ENCODE results near the gene MAJIN. TPM values are rescaled to one million over a fixed set of nuclear protein-coding genes. Genes with fewer than 3 reads are reported as not detected.
A peak's percentile ranks its signal among the peaks of the same experiment; 100 is the strongest.

Gene MAJIN
- total and polyA plus RNA-seq, 2 experiments from 2014 or later, result not detected

DNA sequence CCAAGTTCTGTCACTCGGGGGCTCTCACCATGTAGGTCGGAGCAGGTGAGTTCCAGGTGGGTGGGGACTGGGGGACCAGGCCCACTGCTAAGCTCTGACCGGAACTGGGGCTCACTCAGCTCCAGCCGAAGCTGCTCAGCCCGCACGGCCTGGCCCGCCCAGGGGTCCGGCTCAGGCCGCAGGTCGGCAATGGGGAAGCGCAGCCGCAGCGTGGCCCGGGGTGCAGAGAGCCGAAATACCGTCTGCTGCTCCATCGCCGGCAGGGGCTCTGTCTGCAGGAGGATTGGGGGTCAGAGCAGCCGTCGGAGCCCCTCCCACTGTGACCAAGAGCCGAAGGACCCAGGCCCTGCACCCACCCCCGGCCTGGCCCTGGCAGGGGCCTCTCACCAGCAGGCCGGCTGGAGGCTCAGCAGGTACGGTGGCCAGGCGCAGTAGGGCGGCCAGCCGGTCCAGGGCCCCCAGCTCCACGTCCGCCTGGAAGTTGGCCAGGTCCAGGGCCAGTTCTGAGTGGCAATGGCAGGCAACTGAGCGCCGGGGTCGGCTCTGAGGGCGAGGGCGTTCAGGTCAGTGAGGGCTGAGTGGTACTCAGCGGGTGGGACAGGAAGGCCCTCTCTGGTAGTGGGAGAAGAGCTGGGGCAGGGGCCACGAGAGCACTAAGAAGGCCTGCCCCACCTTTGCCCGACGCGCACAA, 62.1 kb downstream of the MAJIN start (continued):
- TF ChIP-seq, protein P1, sequence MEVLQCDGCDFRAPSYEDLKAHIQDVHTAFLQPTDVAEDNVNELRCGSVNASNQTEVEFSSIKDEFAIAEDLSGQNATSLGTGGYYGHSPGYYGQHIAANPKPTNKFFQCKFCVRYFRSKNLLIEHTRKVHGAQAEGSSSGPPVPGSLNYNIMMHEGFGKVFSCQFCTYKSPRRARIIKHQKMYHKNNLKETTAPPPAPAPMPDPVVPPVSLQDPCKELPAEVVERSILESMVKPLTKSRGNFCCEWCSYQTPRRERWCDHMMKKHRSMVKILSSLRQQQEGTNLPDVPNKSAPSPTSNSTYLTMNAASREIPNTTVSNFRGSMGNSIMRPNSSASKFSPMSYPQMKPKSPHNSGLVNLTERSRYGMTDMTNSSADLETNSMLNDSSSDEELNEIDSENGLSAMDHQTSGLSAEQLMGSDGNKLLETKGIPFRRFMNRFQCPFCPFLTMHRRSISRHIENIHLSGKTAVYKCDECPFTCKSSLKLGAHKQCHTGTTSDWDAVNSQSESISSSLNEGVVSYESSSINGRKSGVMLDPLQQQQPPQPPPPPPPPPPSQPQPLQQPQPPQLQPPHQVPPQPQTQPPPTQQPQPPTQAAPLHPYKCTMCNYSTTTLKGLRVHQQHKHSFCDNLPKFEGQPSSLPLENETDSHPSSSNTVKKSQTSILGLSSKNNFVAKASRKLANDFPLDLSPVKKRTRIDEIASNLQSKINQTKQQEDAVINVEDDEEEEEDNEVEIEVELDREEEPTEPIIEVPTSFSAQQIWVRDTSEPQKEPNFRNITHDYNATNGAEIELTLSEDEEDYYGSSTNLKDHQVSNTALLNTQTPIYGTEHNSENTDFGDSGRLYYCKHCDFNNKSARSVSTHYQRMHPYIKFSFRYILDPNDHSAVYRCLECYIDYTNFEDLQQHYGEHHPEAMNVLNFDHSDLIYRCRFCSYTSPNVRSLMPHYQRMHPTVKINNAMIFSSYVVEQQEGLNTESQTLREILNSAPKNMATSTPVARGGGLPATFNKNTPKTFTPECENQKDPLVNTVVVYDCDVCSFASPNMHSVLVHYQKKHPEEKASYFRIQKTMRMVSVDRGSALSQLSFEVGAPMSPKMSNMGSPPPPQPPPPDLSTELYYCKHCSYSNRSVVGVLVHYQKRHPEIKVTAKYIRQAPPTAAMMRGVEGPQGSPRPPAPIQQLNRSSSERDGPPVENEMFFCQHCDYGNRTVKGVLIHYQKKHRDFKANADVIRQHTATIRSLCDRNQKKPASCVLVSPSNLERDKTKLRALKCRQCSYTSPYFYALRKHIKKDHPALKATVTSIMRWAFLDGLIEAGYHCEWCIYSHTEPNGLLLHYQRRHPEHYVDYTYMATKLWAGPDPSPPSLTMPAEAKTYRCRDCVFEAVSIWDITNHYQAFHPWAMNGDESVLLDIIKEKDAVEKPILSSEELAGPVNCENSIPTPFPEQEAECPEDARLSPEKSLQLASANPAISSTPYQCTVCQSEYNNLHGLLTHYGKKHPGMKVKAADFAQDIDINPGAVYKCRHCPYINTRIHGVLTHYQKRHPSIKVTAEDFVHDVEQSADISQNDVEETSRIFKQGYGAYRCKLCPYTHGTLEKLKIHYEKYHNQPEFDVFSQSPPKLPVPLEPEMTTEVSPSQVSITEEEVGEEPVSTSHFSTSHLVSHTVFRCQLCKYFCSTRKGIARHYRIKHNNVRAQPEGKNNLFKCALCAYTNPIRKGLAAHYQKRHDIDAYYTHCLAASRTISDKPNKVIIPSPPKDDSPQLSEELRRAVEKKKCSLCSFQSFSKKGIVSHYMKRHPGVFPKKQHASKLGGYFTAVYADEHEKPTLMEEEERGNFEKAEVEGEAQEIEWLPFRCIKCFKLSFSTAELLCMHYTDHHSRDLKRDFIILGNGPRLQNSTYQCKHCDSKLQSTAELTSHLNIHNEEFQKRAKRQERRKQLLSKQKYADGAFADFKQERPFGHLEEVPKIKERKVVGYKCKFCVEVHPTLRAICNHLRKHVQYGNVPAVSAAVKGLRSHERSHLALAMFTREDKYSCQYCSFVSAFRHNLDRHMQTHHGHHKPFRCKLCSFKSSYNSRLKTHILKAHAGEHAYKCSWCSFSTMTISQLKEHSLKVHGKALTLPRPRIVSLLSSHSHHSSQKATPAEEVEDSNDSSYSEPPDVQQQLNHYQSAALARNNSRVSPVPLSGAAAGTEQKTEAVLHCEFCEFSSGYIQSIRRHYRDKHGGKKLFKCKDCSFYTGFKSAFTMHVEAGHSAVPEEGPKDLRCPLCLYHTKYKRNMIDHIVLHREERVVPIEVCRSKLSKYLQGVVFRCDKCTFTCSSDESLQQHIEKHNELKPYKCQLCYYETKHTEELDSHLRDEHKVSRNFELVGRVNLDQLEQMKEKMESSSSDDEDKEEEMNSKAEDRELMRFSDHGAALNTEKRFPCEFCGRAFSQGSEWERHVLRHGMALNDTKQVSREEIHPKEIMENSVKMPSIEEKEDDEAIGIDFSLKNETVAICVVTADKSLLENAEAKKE (CRISPR knock-in tag; IDR thresholded peaks at IDR 0.05), result no peak
- TF ChIP-seq ZNF114 (CRISPR knock-in tag; IDR thresholded peaks at IDR 0.05), result no peak
- TF ChIP-seq POLR2AphosphoS5 (IDR thresholded peaks at IDR 0.05; ENCODE audit: low read depth), result no peak
- no peak for TF ChIP-seq EZH2phosphoT487 (IDR thresholded peaks at IDR 0.05; ENCODE audit: unreplicated experiment)

GRCh38 chr11:64908766-64909165, 63.1 kb downstream of the MAJIN start:
- Histone ChIP-seq H3K27ac (ENCODE audit: low read depth) (no peak overlapping the region), H2AFZ (no peak overlapping the region), H3K27me3 (ENCODE audit: insufficient read depth) (no peaks in the 10 kb centered on the region), H3F3A (replicated peaks; ENCODE audit: low read depth) (no peaks in the 10 kb centered on the region), H3K4me1 (ENCODE audit: insufficient read depth) (no peaks in the 10 kb centered on the region), H3K36me3 (ENCODE audit: insufficient read depth) (no peaks in the 10 kb centered on the region), H3K79me2 (replicated peaks; ENCODE audit: insufficient read depth) (no peaks in the 10 kb centered on the region), H3K4me2 (no peak overlapping the region), H3K4me3 (no peak overlapping the region), H4K20me1 (replicated peaks; ENCODE audit: insufficient read depth) (no peaks in the 10 kb centered on the region; the same call in none of the 2 replicates), H3K9me2 (ENCODE audit: insufficient read depth) (no peaks in the 10 kb centered on the region)
- Mint-ChIP-seq H3K9me3 (no peaks in the 10 kb centered on the region; the same call in 2 of the 3 replicates), H3K4me1 (no peaks in the 10 kb centered on the region), H3K27ac (peak overlapping the region; percentile 51; the same call in 1 of the 2 replicates), H3K36me3 (ENCODE audit: low read depth) (peaks cover 10% of the 10 kb centered on the region), H3K4me3 (no peak overlapping the region), H3K27me3 (ENCODE audit: insufficient read depth, low read depth, poor library complexity) (peaks cover 4% of the 10 kb centered on the region)
- ATAC-seq (no peak), DNase-seq (ENCODE audit: low spot score) (no peak)
- TF ChIP-seq ZNF114 (CRISPR knock-in tag; IDR thresholded peaks at IDR 0.05) (no peak), NANOG (IDR thresholded peaks at IDR 0.05; ENCODE audit: borderline replicate concordance) (no peak)
- TF ChIP-seq, protein P1 (CRISPR knock-in tag; IDR thresholded peaks at IDR 0.05), result no peak
